ENCODE measurements around the gene IER2. TPM values are rescaled to one million over a fixed set of nuclear protein-coding genes. Genes with fewer than 3 reads are reported as not detected.

Gene IER2
- total RNA-seq = 40.2 TPM

GRCh38 chr19:13150187-13150930 lies at the start of gene IER2, which contains the start of gene STX10:
TSS of gene IER2 (plus strand) at chr19:13150411. CDS start at chr19:13153187, 2,776 bp downstream.
TSS of gene STX10 (minus strand) at chr19:13150375. CDS start at chr19:13150173, 202 bp downstream.

DNA sequence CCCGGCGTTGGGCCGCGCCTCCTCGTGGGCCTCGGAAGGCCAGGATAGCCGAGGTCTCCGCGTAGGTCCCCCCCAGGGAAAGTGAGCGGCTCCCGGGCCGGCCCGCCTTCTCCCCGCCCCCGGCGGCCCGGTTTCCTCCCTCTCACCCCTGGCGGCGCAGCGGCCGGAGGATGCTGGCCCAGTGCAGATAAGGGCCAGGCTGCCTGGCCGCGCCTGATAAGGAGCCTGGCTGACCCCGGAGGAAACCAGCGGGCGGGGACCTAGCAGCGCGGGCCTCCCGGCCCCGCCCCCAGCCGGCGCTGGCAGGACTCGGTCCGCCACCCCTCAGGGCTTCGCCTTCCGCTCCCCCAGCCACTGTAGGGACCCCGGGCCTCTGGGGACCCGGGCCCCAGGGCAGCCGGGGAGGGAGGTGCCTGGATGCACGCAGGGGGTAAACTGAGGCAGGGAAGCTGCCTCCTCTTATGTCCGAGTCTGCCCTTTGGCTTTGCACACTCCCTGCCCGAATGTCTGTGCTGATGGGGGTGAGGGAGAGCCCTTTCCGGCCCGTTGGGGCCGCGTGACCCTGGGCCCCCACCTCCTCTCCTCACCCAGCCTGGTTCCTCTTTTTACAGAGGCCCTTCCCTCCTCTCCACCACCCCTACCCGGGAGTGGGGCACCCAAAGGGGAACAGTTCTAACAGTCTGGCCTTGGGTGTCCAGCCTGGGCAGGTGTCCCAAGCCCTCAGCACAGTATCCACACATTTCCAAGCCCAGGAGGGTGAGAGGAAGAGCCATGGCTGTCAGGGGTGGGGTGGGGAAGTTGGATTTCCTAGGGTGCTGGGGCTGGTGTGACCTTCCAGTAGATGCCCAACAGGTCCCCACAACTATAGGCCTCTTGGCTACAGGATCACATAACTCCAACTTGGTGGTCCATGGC lies 47.3 kb upstream of the IER2 start, which contains the start of gene LYL1:
Gene LYL1 (minus strand): TSS at position 193 of the 915 bp plus-strand sequence. CDS start 1,687 bp downstream, outside the sequence.

GRCh38 chr19:13116282-13117175 lies 33.7 kb upstream of the IER2 start, which contains the start of gene TRMT1:
TSS of gene TRMT1 (minus strand) at chr19:13116740. CDS start at chr19:13116399, 341 bp downstream.

DNA sequence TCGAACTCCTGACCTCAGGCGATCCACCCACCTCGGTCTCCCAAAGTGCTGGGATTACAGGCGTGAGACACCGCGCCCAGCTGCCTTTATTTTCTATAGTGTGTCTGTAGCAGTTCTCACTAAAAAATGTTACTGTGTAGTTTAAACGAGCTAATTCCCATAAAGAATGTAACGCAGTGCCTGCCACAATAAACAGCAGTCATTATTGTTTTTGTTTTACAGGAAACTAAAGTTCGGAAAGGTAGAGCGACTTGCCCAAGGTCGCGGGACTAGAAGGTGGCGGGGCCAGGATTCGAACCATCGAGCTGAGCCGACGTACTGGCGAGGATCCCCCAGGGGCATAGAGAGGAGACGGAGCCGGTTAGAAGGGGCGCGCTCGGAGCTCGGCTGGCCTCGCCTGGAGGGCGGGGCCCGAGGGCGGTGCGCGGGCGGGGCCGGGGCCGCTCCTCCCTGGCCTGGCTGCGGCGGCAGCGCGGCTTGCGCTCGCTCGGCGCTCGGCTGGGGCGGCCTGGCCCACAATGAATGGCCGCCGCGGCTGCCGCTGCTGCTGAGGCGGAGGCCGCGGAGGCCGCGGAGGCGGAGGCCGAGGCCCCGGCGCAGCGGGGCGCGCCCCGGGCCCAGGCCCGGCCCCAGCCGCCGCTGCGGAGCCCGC lies 32.3 kb upstream of the IER2 start, which contains the start of gene NACC1:
Gene NACC1 (plus strand): TSS at position 493 of the 652 bp plus-strand sequence. CDS start 16,944 bp downstream, outside the sequence.

Other genes starting within 250 kb of the IER2 start
- not detected for gene SYCE2, start 231.1 kb upstream of the IER2 start, total RNA-seq
- gene FARSA, start 216.7 kb upstream of the IER2 start, total RNA-seq = 41.6 TPM
- 471 TPM for gene CALR, start 211.8 kb upstream of the IER2 start, total RNA-seq
- 75.9 TPM for gene RAD23A, start 204.5 kb upstream of the IER2 start, total RNA-seq
- 16.8 TPM for gene GADD45GIP1, start 193.2 kb upstream of the IER2 start, total RNA-seq
- gene DAND5, start 180.8 kb upstream of the IER2 start, total RNA-seq = 5.2 TPM
- 122 TPM for gene NFIX, start 154.9 kb upstream of the IER2 start, total RNA-seq
- gene LYL1, start 47.6 kb upstream of the IER2 start, total RNA-seq = 6.2 TPM
- gene TRMT1, start 33.7 kb upstream of the IER2 start, total RNA-seq = 30.1 TPM
- 18.8 TPM for gene NACC1, start 32.1 kb upstream of the IER2 start, total RNA-seq
- gene STX10, start within 50 bp of the IER2 start, total RNA-seq = 50.3 TPM